Effector memory CD8-positive, alpha-beta T cell (primary cell): Measurements from ENCODE around the gene PRRT2.

Source experiments
- ATAC-seq: fragments of 150-1000 bp; cut with Tn5 transposase; replicated peaks from 2 replicates; pipeline ENCODE4 v1.10.0; 2021; ENCODE audit warnings: mild to moderate bottlenecking, moderate library complexity
- DNase-seq, 3 experiments: peaks; one replicate each; pipeline ENCODE4 v3.0.0; 2021
- H3K27ac Mint-ChIP-seq, 2 donors: one replicate each; pipeline ENCODE4 v1.8.0; 2022; ENCODE audit warnings: mild to moderate bottlenecking in 2 of 2, mixed read lengths in 2 of 2, moderate library complexity in 2 of 2
- H3K27me3 Mint-ChIP-seq, 2 donors: one replicate each; pipeline ENCODE4 v1.8.0; 2022; ENCODE audit warnings: mixed read lengths in 2 of 2
- H3K36me3 Mint-ChIP-seq: one replicate; pipeline ENCODE4 v1.8.0; 2022; ENCODE audit warnings: mild to moderate bottlenecking, moderate library complexity, mixed read lengths; ENCODE audit not compliant: insufficient read depth
- H3K4me1 Mint-ChIP-seq, 2 donors: one replicate each; pipeline ENCODE4 v1.8.0; 2022; ENCODE audit warnings: low read depth in 2 of 2, mixed read lengths in 2 of 2
- H3K4me3 Mint-ChIP-seq, 2 donors: one replicate each; pipeline ENCODE4 v1.8.0; 2022; ENCODE audit warnings: mild to moderate bottlenecking in 2 of 2, mixed read lengths in 2 of 2, moderate library complexity in 2 of 2
- H3K9me3 Mint-ChIP-seq, 2 donors: one replicate each; pipeline ENCODE4 v1.8.0; 2022; ENCODE audit warnings: mixed read lengths in 2 of 2

PRRT2 gene

GRCh38 chr16:29858149-29858849 lies 46.3 kb downstream of the PRRT2 start:
- DNase-seq (no peak), ATAC-seq (no peak)
- H3K27me3 Mint-ChIP-seq, result no peaks in the 10 kb centered on the region
- peak overlapping the region in 1 of 2 donors; percentile 10 for H3K4me3 Mint-ChIP-seq
- H3K9me3 Mint-ChIP-seq, result no peaks in the 10 kb centered on the region
- H3K36me3 Mint-ChIP-seq, result peaks cover 21% of the 10 kb centered on the region
- peak overlapping the region in 1 of 2 donors; percentile 38 for H3K27ac Mint-ChIP-seq
- H3K4me1 Mint-ChIP-seq, result peaks cover 16 to 23% of the 10 kb centered on the region in 2 donors

- peaks cover 21 to 26% of the 10 kb centered on the region in 2 donors for H3K4me1 Mint-ChIP-seq
- H3K27me3 Mint-ChIP-seq, result no peaks in the 10 kb centered on the region
- no peak overlapping the region for H3K27ac Mint-ChIP-seq
- ATAC-seq (no peak), DNase-seq (no peak)
- no peaks in the 10 kb centered on the region for H3K9me3 Mint-ChIP-seq
- H3K4me3 Mint-ChIP-seq, result no peak overlapping the region
- peaks cover 20% of the 10 kb centered on the region for H3K36me3 Mint-ChIP-seq
Observed at GRCh38 chr16:29858974-29859373, 47.0 kb downstream of the PRRT2 start.

- H3K4me1 Mint-ChIP-seq, result peaks cover 21 to 26% of the 10 kb centered on the region in 2 donors
- no peak overlapping the region for H3K4me3 Mint-ChIP-seq
- no peak for ATAC-seq
- no peaks in the 10 kb centered on the region for H3K27me3 Mint-ChIP-seq
- H3K9me3 Mint-ChIP-seq, result no peaks in the 10 kb centered on the region
- peaks cover 20% of the 10 kb centered on the region for H3K36me3 Mint-ChIP-seq
- DNase-seq, result no peak
- peak overlapping the region in 1 of 2 donors; percentile 25 for H3K27ac Mint-ChIP-seq
Observed at GRCh38 chr16:29860218-29860617, 48.2 kb downstream of the PRRT2 start.

- H3K4me1 Mint-ChIP-seq, result peaks cover 21 to 26% of the 10 kb centered on the region in 2 donors
- peak overlapping the region; percentile 95 to 98 for H3K4me3 Mint-ChIP-seq
- no peaks in the 10 kb centered on the region for H3K9me3 Mint-ChIP-seq
- peaks cover 0 to 10% of the 10 kb centered on the region in 2 donors for H3K27me3 Mint-ChIP-seq
- DNase-seq (no peak), ATAC-seq (no peak)
- peak overlapping the region; percentile 99 for H3K27ac Mint-ChIP-seq
- peaks cover 20% of the 10 kb centered on the region for H3K36me3 Mint-ChIP-seq
Observed at GRCh38 chr16:29862383-29862883, 50.4 kb downstream of the PRRT2 start.

GRCh38 chr16:29862884-29863668 lies 51.1 kb downstream of the PRRT2 start, which contains the start of gene CDIPT:
Gene CDIPT (minus strand): TSS chr16:29863226. CDS start chr16:29862857, 369 bp downstream.
- H3K36me3 Mint-ChIP-seq, result peaks cover 20% of the 10 kb centered on the region
- H3K9me3 Mint-ChIP-seq, result no peaks in the 10 kb centered on the region
- peak; percentile 90 to 93 (median 92) for DNase-seq
- ATAC-seq, result peak; percentile 98
- peaks cover 22 to 26% of the 10 kb centered on the region in 2 donors for H3K4me1 Mint-ChIP-seq
- peak within 1 kb of the TSS; percentile 99 for H3K27ac Mint-ChIP-seq
- peaks cover 4 to 10% of the 10 kb centered on the region in 2 donors for H3K27me3 Mint-ChIP-seq
- peak within 1 kb of the TSS; percentile 95 to 98 for H3K4me3 Mint-ChIP-seq

- peak overlapping the region; percentile 95 to 98 for H3K4me3 Mint-ChIP-seq
- H3K27ac Mint-ChIP-seq, result peak overlapping the region; percentile 99
- DNase-seq (no peak), ATAC-seq (no peak)
- H3K9me3 Mint-ChIP-seq, result no peaks in the 10 kb centered on the region
- H3K36me3 Mint-ChIP-seq, result peaks cover 16% of the 10 kb centered on the region
- peaks cover 22 to 26% of the 10 kb centered on the region in 2 donors for H3K4me1 Mint-ChIP-seq
- H3K27me3 Mint-ChIP-seq, result peaks cover 4 to 10% of the 10 kb centered on the region in 2 donors
Observed at GRCh38 chr16:29863669-29863984, 51.6 kb downstream of the PRRT2 start.

- H3K36me3 Mint-ChIP-seq, result peaks cover 16% of the 10 kb centered on the region
- no peak for ATAC-seq
- no peak for DNase-seq
- H3K9me3 Mint-ChIP-seq, result no peaks in the 10 kb centered on the region
- peaks cover 4 to 10% of the 10 kb centered on the region in 2 donors for H3K27me3 Mint-ChIP-seq
- peak overlapping the region; percentile 99 for H3K27ac Mint-ChIP-seq
- no peak overlapping the region for H3K4me3 Mint-ChIP-seq
- H3K4me1 Mint-ChIP-seq, result peaks cover 22 to 26% of the 10 kb centered on the region in 2 donors
Observed at GRCh38 chr16:29864205-29864604, 52.2 kb downstream of the PRRT2 start.
